H9 (cell line): ENCODE measurements around the gene CASP4. TPM values are rescaled to one million over a fixed set of nuclear protein-coding genes. Genes with fewer than 3 reads are reported as not detected.

Experiments
- DNase-seq: peaks from one replicate; pipeline ENCODE4 v3.0.0-alpha.2; 2017
- H2AFZ ChIP-seq: one replicate; pipeline ENCODE4 v1.6.1; 2013; ENCODE audit warnings: mild to moderate bottlenecking, low read length, control low read depth, moderate library complexity
- H2AK5ac ChIP-seq: 2 replicates; pipeline ENCODE4 v1.6.1; 2013; ENCODE audit warnings: low read length, control low read depth, mixed read lengths; ENCODE audit not compliant: insufficient read length
- H2BK120ac ChIP-seq: one replicate; pipeline ENCODE4 v1.6.1; 2013; ENCODE audit warnings: low read depth, mild to moderate bottlenecking, low read length, control low read depth, inconsistent platforms; ENCODE audit not compliant: poor library complexity, severe bottlenecking
- H2BK12ac ChIP-seq: 2 replicates; pipeline ENCODE4 v1.6.1; 2013; ENCODE audit warnings: low read length, control low read depth, mixed read lengths, low read depth; ENCODE audit not compliant: insufficient read length
- H2BK15ac ChIP-seq: 2 replicates; pipeline ENCODE4 v1.6.1; 2013; ENCODE audit warnings: low read depth, low read length, control low read depth
- H2BK20ac ChIP-seq: one replicate; pipeline ENCODE4 v1.6.1; 2013; ENCODE audit warnings: low read depth, mild to moderate bottlenecking, low read length, control low read depth, inconsistent platforms; ENCODE audit not compliant: poor library complexity, severe bottlenecking
- H2BK5ac ChIP-seq: 2 replicates; pipeline ENCODE4 v1.6.1; 2013; ENCODE audit warnings: low read length, control low read depth, mixed read lengths; ENCODE audit not compliant: insufficient read length
- H3K14ac ChIP-seq: 2 replicates; pipeline ENCODE4 v1.6.1; 2013; ENCODE audit warnings: low read length, control low read depth; ENCODE audit not compliant: insufficient read depth
- H3K18ac ChIP-seq: 2 replicates; pipeline ENCODE4 v1.6.1; 2013; ENCODE audit warnings: low read depth, mild to moderate bottlenecking, mixed read lengths, low read length, control low read depth; ENCODE audit not compliant: insufficient read length
- H3K23ac ChIP-seq: 2 replicates; pipeline ENCODE4 v1.6.1; 2013; ENCODE audit warnings: low read length, control low read depth, mixed read lengths, low read depth; ENCODE audit not compliant: insufficient read length
- H3K23me2 ChIP-seq: 2 replicates; pipeline ENCODE4 v1.6.1; 2013; ENCODE audit warnings: low read depth, mild to moderate bottlenecking, mixed read lengths, low read length, control low read depth; ENCODE audit not compliant: insufficient read length, poor library complexity, severe bottlenecking
- H3K27ac ChIP-seq: 2 replicates; pipeline ENCODE4 v1.5.1; 2013; ENCODE audit warnings: low read length, control low read depth, mixed read lengths, low read depth; ENCODE audit not compliant: insufficient read length
- H3K27me3 ChIP-seq: 2 replicates; pipeline ENCODE4 v1.6.1; 2013; ENCODE audit warnings: low read length, control low read depth, inconsistent platforms; ENCODE audit not compliant: insufficient read depth
- H3K4ac ChIP-seq: 2 replicates; pipeline ENCODE4 v1.6.1; 2013; ENCODE audit warnings: low read depth, mild to moderate bottlenecking, control low read depth, inconsistent platforms, low read length, moderate library complexity
- H3K4me1 ChIP-seq: 2 replicates; pipeline ENCODE4 v1.6.1; 2013; ENCODE audit warnings: low read length, control low read depth, inconsistent platforms; ENCODE audit not compliant: insufficient read depth
- H3K4me2 ChIP-seq: 2 replicates; pipeline ENCODE4 v1.6.1; 2013; ENCODE audit warnings: low read length, control low read depth, mixed read lengths; ENCODE audit not compliant: insufficient read length, insufficient read depth
- H3K56ac ChIP-seq: 2 replicates; pipeline ENCODE4 v1.6.1; 2013; ENCODE audit warnings: low read depth, mild to moderate bottlenecking, mixed read lengths, low read length, control low read depth; ENCODE audit not compliant: insufficient read length
- H3K79me1 ChIP-seq: 2 replicates; pipeline ENCODE4 v1.6.1; 2013; ENCODE audit warnings: low read depth, mild to moderate bottlenecking, moderate library complexity, low read length, control low read depth, inconsistent platforms; ENCODE audit not compliant: insufficient read depth, poor library complexity, severe bottlenecking
- H3K79me2 ChIP-seq: 2 replicates; pipeline ENCODE4 v1.6.1; 2013; ENCODE audit warnings: low read length, control low read depth, inconsistent platforms; ENCODE audit not compliant: insufficient read depth
- H3K9ac ChIP-seq: 2 replicates; pipeline ENCODE4 v1.6.1; 2013; ENCODE audit warnings: low read length, control low read depth, mixed read lengths; ENCODE audit not compliant: insufficient read length; ENCODE audit errors: extremely low read depth
- H3K9me3 ChIP-seq: one replicate; pipeline ENCODE4 v1.6.1; 2013; ENCODE audit warnings: low read depth, low read length, inconsistent platforms; ENCODE audit not compliant: control insufficient read depth
- H3T11ph ChIP-seq: one replicate; pipeline ENCODE4 v1.6.1; 2013; ENCODE audit warnings: mild to moderate bottlenecking, low read length, control low read depth, inconsistent platforms
- H4K20me1 ChIP-seq: one replicate; pipeline ENCODE4 v1.6.1; 2013; ENCODE audit not compliant: control insufficient read depth, insufficient read length, insufficient read depth
- H4K5ac ChIP-seq: 2 replicates; pipeline ENCODE4 v1.6.1; 2013; ENCODE audit warnings: low read depth, mild to moderate bottlenecking, mixed read lengths, low read length, control low read depth; ENCODE audit not compliant: insufficient read length
- H4K8ac ChIP-seq: replicated peaks from 2 replicates; pipeline ENCODE4 v1.6.1; 2013; ENCODE audit warnings: low read length, control low read depth, mixed read lengths, low read depth; ENCODE audit not compliant: insufficient read length
- H4K91ac ChIP-seq: 2 replicates; pipeline ENCODE4 v1.6.1; 2013; ENCODE audit warnings: low read depth, mild to moderate bottlenecking, moderate library complexity, mixed read lengths, low read length, control low read depth; ENCODE audit not compliant: insufficient read length
- H3K27ac Mint-ChIP-seq, 3 experiments: 2 replicates in 2 of 3; 3 replicates in 1 of 3; pipeline ENCODE4 v1.8.0; 2020 to 2021; ENCODE audit warnings: mixed read lengths in 3 of 3, mild to moderate bottlenecking in 1 of 3, moderate library complexity in 1 of 3
- H3K27me3 Mint-ChIP-seq: 2 replicates; pipeline ENCODE4 v1.8.0; 2021; ENCODE audit warnings: low read depth, mild to moderate bottlenecking, moderate library complexity, mixed read lengths
- H3K36me3 Mint-ChIP-seq, 3 experiments: 2 replicates in 2 of 3; 3 replicates in 1 of 3; pipeline ENCODE4 v1.8.0; 2020 to 2021; ENCODE audit warnings: low read depth in 3 of 3, mixed read lengths in 3 of 3; ENCODE audit not compliant: insufficient read depth in 1 of 3
- H3K4me1 Mint-ChIP-seq, 2 experiments: 2 replicates each; pipeline ENCODE4 v1.8.0; 2020; ENCODE audit warnings: mixed read lengths in 2 of 2
- H3K4me3 Mint-ChIP-seq, 2 experiments: 2 replicates in 1 of 2; 3 replicates in 1 of 2; pipeline ENCODE4 v1.8.0; 2020 to 2021; ENCODE audit warnings: mild to moderate bottlenecking in 2 of 2, mixed read lengths in 2 of 2, moderate library complexity in 1 of 2
- H3K9me3 Mint-ChIP-seq, 2 experiments: 2 replicates in 1 of 2; 3 replicates in 1 of 2; pipeline ENCODE4 v1.8.0; 2020; ENCODE audit warnings: mild to moderate bottlenecking in 2 of 2, mixed read lengths in 2 of 2, moderate library complexity in 1 of 2
- CTCF ChIP-seq: fragments of 200-600 bp; sonication (generic); conservative IDR thresholded peaks from 3 replicates; pipeline ENCODE4 v1.8.0; 2021; ENCODE audit warnings: antibody characterized with exemption, mild to moderate bottlenecking
- WGBS: extraction: QIAGEN DNeasy Blood & Tissue Kit; methylation state at CpG from one replicate; pipeline ENCODE4 v1.1.7; 2013; ENCODE audit warnings: missing lambda C conversion rate, low lambda C conversion rate, mixed read lengths; ENCODE audit not compliant: insufficient read length; ENCODE audit errors: extremely low coverage; 5-methylcytosine and 5-hydroxymethylcytosine counted together
- total RNA-seq: library from RNA; stranded (reverse); gene quantifications from 2 replicates; pipeline ENCODE4 v1.2.1, GENCODE V29; 2021

CASP4 gene
- total RNA-seq, 1 experiment from 2014 or later: not detected

- no peak overlapping the region for H4K5ac ChIP-seq
- H3K56ac ChIP-seq: no peak overlapping the region
- H2BK20ac ChIP-seq: no peak overlapping the region
- Mint-ChIP-seq H3K27me3 (no peaks in the 10 kb centered on the region), H3K36me3 (peaks cover 8 to 26% (median 21%) of the 10 kb centered on the region in 3 experiments), H3K4me3 (no peak overlapping the region), H3K9me3 (peaks cover 11 to 34% of the 10 kb centered on the region in 2 experiments), H3K27ac (no peak overlapping the region), H3K4me1 (peaks cover 11 to 14% of the 10 kb centered on the region in 2 experiments)
- no peak overlapping the region for H2AFZ ChIP-seq
- no peaks in the 10 kb centered on the region for H3K23me2 ChIP-seq
- no CpG with 5 or more reads among the region's 5 CpGs for WGBS
- no peak overlapping the region for H2BK15ac ChIP-seq
- no peak overlapping the region for H2AK5ac ChIP-seq
- H4K91ac ChIP-seq: no peak overlapping the region
- H3K4ac ChIP-seq: no peak overlapping the region
- H2BK5ac ChIP-seq: no peak overlapping the region
- H3K79me1 ChIP-seq: no peaks in the 10 kb centered on the region
- no peak overlapping the region for H3K18ac ChIP-seq
- H3K79me2 ChIP-seq: no peaks in the 10 kb centered on the region
- no peak overlapping the region for H3K23ac ChIP-seq
- no peaks in the 10 kb centered on the region for H3K4me1 ChIP-seq
- H3K27me3 ChIP-seq: no peaks in the 10 kb centered on the region
- H3K9ac ChIP-seq: no peak overlapping the region
- H2BK12ac ChIP-seq: no peak overlapping the region
- no peak overlapping the region for H3T11ph ChIP-seq
- H3K9me3 ChIP-seq: no peaks in the 10 kb centered on the region
- no peak overlapping the region for H2BK120ac ChIP-seq
- no peak overlapping the region for H4K8ac ChIP-seq
- no peak for DNase-seq
- TF ChIP-seq CTCF: no peak
- H3K27ac ChIP-seq: no peak overlapping the region
- no peaks in the 10 kb centered on the region for H4K20me1 ChIP-seq
- no peak overlapping the region for H3K4me2 ChIP-seq
- H3K14ac ChIP-seq: no peak overlapping the region
Observed at GRCh38 chr11:104965735-104966134, 2.6 kb downstream of the CASP4 start.
